Stimulated activated CD4-positive, alpha-beta T cell treated with anti-CD3 and anti-CD28 coated beads, Interleukin-1b, Interleukin-23, amount 100 ng/mL, for 1 hour (primary cell): ENCODE data around the gene FUT6.
"Not testable (repeated sequence)": the region's sequence is repeated elsewhere in the genome, so short reads cannot be mapped to it uniquely, and the experiment has no call there.

Experiments
- DNase-seq, 2 donors: peaks; one replicate each; pipeline ENCODE4 v3.0.0-alpha.2; 2020; ENCODE audit warnings: low read depth in 2 of 2

The FUT6 gene

GRCh38 chr19:5786593-5787408, 52.7 kb downstream of the FUT6 start:
- no peak for DNase-seq

- no peak for DNase-seq
These were observed 54.1 kb downstream of the FUT6 start for GRCh38 chr19:5785423-5785822.

GRCh38 chr19:5784581-5785147, 54.8 kb downstream of the FUT6 start, which contains the start of gene PRR22:
PRR22 (minus strand) TSS chr19:5784746; CDS start chr19:5784660, 86 bp downstream.
- DNase-seq: no peak

- no peak for DNase-seq
These were observed 56.3 kb downstream of the FUT6 start for GRCh38 chr19:5782945-5783919.

- no peak for DNase-seq
These were observed 57.2 kb downstream of the FUT6 start for GRCh38 chr19:5782322-5782721.

- not testable (repeated sequence) for DNase-seq
These were observed 58.6 kb downstream of the FUT6 start for GRCh38 chr19:5780916-5781315.
